Gastrocnemius medialis (tissue), 4 donors: ENCODE data around the gene MCUB.

Experiments used
- POLR2A ChIP-seq, 2 donors: fragments of 450-650 bp; IDR thresholded peaks; one replicate each; pipeline ENCODE4 v1.6.1; 2017; ENCODE audit warnings: antibody characterized with exemption in 2 of 2, mild to moderate bottlenecking in 2 of 2, moderate library complexity in 2 of 2
- TF ChIP-seq, protein P1 (sequence below), 5 experiments: fragments of 450-650 bp in 3 of 5; fragments of 200-600 bp in 2 of 5; sonication (generic) in 2 of 5; IDR thresholded peaks in 4 of 5; conservative IDR thresholded peaks in 1 of 5; 1 replicate in 4 of 5; 2 replicates in 1 of 5; pipeline ENCODE4 v1.5.1; 2016 to 2019; ENCODE audit warnings: antibody characterized with exemption in 5 of 5, mild to moderate bottlenecking in 3 of 5, moderate library complexity in 3 of 5

DNA sequence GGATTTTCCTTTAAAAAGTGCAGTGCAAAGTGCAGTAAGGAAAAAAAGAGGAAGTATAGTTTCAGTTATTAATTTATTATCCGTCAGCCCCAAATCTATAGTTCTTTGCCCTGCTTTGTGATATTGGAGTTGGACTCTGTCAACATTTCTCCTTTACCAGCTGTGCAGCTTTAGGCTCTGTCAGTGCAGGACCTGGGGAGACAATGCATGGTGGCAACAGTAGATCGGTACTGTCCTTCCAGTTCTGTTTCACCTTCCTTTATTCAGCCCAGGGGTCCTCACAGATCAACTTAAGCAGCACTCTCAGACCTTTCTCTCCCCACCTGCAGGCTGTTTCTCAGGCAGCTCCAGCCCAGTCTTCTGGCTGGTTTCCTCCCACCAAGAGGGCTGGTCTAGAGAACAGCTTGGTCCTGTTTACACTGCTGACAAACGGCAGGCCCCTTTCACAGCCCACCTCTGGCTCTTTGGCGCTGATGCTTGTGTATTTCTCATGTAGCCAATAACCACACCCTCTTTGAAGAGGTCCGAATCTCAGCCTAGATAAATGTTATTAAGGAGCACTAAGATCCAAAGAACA lies 71.6 kb downstream of the MCUB start:
- no peak for TF ChIP-seq POLR2A (IDR thresholded peaks at IDR 0.05)
- TF ChIP-seq, protein P1, sequence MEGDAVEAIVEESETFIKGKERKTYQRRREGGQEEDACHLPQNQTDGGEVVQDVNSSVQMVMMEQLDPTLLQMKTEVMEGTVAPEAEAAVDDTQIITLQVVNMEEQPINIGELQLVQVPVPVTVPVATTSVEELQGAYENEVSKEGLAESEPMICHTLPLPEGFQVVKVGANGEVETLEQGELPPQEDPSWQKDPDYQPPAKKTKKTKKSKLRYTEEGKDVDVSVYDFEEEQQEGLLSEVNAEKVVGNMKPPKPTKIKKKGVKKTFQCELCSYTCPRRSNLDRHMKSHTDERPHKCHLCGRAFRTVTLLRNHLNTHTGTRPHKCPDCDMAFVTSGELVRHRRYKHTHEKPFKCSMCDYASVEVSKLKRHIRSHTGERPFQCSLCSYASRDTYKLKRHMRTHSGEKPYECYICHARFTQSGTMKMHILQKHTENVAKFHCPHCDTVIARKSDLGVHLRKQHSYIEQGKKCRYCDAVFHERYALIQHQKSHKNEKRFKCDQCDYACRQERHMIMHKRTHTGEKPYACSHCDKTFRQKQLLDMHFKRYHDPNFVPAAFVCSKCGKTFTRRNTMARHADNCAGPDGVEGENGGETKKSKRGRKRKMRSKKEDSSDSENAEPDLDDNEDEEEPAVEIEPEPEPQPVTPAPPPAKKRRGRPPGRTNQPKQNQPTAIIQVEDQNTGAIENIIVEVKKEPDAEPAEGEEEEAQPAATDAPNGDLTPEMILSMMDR (IDR thresholded peaks at IDR 0.05 in 4 of 5, conservative IDR thresholded peaks at IDR 0.05 in 1 of 5) = no peak
